Colonic mucosa (tissue), 4 donors: ENCODE results near the gene GTPBP6. TPM values are rescaled to one million over a fixed set of nuclear protein-coding genes. Genes with fewer than 3 reads are reported as not detected.

Experiments used
- DNase-seq: peaks from one replicate; pipeline ENCODE4 v3.0.0-alpha.2; 2020
- H3K27ac ChIP-seq: fragments of 200-600 bp; one replicate; pipeline ENCODE4 v1.8.0; 2021
- H3K27me3 ChIP-seq: fragments of 200-600 bp; one replicate; pipeline ENCODE4 v1.8.0; 2021
- H3K36me3 ChIP-seq: fragments of 200-600 bp; one replicate; pipeline ENCODE4 v1.8.0; 2021
- H3K4me1 ChIP-seq: fragments of 200-600 bp; one replicate; pipeline ENCODE4 v1.8.0; 2021; ENCODE audit warnings: mild to moderate bottlenecking
- H3K4me3 ChIP-seq: fragments of 200-600 bp; one replicate; pipeline ENCODE4 v1.8.0; 2021
- H3K9ac ChIP-seq, 2 donors: one replicate each; pipeline ENCODE4 v1.7.0; 2013; ENCODE audit warnings: control low read depth in 2 of 2, low read depth in 2 of 2, low read length in 2 of 2
- H3K9me3 ChIP-seq: fragments of 200-600 bp; one replicate; pipeline ENCODE4 v1.8.0; 2021
- intact Hi-C: fragments of 100-400 bp; cut with DNase I; formaldehyde crosslinking; loops from one replicate; pipeline ENCODE4 v1.14.1; 2022
- total RNA-seq, 2 donors: library from RNA; stranded (reverse); fragmentation: NEBNext Ultra II Directional in 1 of 2; extraction: Animal tissue kit (Norgen Biotek cat#: 25700) in 1 of 2; gene quantifications; one replicate each; pipeline ENCODE4 v1.2.1, GENCODE V29; 2021
- TF ChIP-seq, protein P1 (sequence below): fragments of 200-600 bp; IDR thresholded peaks from one replicate; pipeline ENCODE4 v1.8.0; 2022; ENCODE audit warnings: antibody characterized with exemption, mild to moderate bottlenecking
- donor health status: healthy.
- donor health status: DM: no; HTN: no; CAD: no.
- donor health status: DM: no; HTN: no; CAD: no.

GTPBP6 gene
- total RNA-seq, 2 donors from 2014 or later: 44.4 to 81.1 TPM

GRCh38 chrX:349702-350101, 31.1 kb upstream of the GTPBP6 start:
- intact Hi-C loops: no loop called here
- H3K4me1 ChIP-seq: no peaks in the 10 kb centered on the region
- no peak overlapping the region for H3K9ac ChIP-seq
- no peaks in the 10 kb centered on the region for H3K9me3 ChIP-seq
- no peak for DNase-seq
- no peak overlapping the region for H3K4me3 ChIP-seq
- no peaks in the 10 kb centered on the region for H3K27me3 ChIP-seq
- no peaks in the 10 kb centered on the region for H3K36me3 ChIP-seq
- no peak overlapping the region for H3K27ac ChIP-seq
- TF ChIP-seq, protein P1, sequence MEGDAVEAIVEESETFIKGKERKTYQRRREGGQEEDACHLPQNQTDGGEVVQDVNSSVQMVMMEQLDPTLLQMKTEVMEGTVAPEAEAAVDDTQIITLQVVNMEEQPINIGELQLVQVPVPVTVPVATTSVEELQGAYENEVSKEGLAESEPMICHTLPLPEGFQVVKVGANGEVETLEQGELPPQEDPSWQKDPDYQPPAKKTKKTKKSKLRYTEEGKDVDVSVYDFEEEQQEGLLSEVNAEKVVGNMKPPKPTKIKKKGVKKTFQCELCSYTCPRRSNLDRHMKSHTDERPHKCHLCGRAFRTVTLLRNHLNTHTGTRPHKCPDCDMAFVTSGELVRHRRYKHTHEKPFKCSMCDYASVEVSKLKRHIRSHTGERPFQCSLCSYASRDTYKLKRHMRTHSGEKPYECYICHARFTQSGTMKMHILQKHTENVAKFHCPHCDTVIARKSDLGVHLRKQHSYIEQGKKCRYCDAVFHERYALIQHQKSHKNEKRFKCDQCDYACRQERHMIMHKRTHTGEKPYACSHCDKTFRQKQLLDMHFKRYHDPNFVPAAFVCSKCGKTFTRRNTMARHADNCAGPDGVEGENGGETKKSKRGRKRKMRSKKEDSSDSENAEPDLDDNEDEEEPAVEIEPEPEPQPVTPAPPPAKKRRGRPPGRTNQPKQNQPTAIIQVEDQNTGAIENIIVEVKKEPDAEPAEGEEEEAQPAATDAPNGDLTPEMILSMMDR: no peak

DNA sequence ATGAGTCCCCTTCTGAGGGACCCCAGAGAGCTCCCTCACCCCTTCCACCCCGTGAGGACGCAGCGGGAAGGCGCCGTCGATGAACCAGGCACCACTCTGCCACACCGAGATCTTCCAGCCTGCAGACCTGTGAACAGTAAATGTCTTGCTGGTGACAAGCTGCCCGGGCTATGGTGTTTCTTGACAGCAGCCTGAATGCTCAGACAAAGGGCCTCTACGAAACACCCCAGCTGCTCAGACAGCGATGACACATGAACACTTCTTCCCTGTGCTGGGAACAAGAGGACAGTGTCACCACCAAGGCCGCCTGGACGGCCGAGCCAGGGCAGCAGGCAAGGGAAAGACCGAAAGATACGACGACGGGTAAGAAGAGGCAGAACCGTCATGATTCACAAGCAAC, 30.6 kb upstream of the GTPBP6 start:
- no peak for DNase-seq
- H3K9me3 ChIP-seq: no peaks in the 10 kb centered on the region

DNA sequence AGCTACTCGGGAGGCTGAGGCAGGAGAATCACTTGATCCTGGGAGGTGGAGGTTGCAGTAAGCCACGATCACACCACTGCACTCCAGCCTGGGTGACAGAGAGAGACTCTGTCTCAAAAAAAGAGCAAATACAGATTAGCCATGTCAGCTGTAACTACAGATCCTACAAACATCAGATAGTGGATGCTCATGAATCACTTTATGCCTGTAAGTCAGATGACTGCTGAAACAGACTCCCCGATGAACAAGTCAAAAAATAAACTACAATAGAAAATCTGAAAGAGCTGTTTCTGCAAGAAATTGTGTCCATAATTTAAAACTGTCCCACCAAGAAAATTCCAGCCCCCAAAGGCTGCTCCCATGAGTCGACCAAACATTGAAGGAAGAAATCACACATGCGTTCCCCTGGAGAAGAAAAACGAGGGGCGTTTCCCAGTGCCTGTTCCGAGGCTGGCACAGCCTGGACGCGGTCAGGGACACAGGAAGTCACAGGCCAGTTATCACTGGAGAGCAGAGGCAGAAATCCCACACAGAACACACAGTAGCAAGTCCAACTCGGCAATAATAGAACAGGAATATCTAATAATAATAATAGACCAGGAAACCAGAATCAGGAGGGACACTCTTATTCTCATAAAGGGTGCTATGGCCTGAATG, 30.0 kb upstream of the GTPBP6 start:
- Histone ChIP-seq H3K4me3 (no peak overlapping the region), H3K9ac (no peak overlapping the region), H3K4me1 (no peaks in the 10 kb centered on the region), H3K27me3 (no peaks in the 10 kb centered on the region), H3K27ac (no peak overlapping the region), H3K9me3 (no peaks in the 10 kb centered on the region), H3K36me3 (no peaks in the 10 kb centered on the region)
- intact Hi-C loops: no loop called here
- TF ChIP-seq, protein P1: no peak
- DNase-seq: no peak

More for the DNA sequence above, 30.6 kb upstream of the GTPBP6 start:
- H3K36me3 ChIP-seq: no peaks in the 10 kb centered on the region
- intact Hi-C loops: no loop called here
- no peak overlapping the region for H3K9ac ChIP-seq
- no peak overlapping the region for H3K4me3 ChIP-seq
- no peak overlapping the region for H3K27ac ChIP-seq
- no peaks in the 10 kb centered on the region for H3K27me3 ChIP-seq
- TF ChIP-seq, protein P1: no peak
- H3K4me1 ChIP-seq: no peaks in the 10 kb centered on the region

DNA sequence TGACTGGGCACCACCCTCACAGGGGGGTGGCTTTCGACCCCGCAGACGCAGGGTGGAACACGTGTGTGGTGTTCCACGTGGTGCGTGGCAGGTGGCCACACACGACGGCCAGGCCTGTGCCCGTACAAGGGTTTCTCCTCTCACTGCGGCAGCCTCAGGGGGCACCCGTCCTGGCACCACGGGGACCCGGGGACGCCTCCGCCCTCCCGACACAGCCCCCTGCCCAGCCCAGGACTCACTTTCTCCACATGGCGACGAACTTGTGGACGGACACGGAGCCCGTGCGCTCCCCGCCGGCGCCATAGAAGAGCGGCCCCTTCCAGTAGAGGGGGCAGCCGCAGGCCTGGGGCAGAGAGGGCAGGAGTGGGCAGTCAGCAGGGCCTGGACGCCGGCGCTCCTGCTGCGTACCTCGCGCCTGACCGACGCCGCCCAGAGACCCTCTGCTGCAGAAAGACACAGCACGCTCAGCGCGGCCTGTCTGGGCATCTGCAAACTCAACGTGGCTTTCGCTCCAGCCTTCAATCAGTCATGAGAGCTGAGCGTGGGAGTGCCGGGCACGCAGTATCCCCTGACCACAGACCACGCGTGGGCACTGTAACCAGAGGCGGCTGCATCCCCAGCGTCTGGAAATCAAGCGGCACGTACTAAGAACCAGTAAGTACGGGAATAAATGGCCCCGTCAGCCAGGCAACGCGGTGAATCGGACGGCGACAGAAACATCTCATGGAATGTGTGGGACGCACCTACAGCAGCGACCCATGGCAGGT, 28.9 kb upstream of the GTPBP6 start:
- TF ChIP-seq, protein P1: no peak
- Histone ChIP-seq H3K36me3 (no peaks in the 10 kb centered on the region), H3K4me3 (no peak overlapping the region), H3K27ac (no peak overlapping the region), H3K9ac (no peak overlapping the region), H3K9me3 (no peaks in the 10 kb centered on the region), H3K27me3 (no peaks in the 10 kb centered on the region), H3K4me1 (no peaks in the 10 kb centered on the region)
- no peak for DNase-seq
- intact Hi-C loops: no loop called here

GRCh38 chrX:346034-346813, 27.6 kb upstream of the GTPBP6 start:
- no peaks in the 10 kb centered on the region for H3K27me3 ChIP-seq
- H3K4me3 ChIP-seq: no peak overlapping the region
- no peaks in the 10 kb centered on the region for H3K36me3 ChIP-seq
- no peak overlapping the region for H3K27ac ChIP-seq
- no peaks in the 10 kb centered on the region for H3K4me1 ChIP-seq
- no peaks in the 10 kb centered on the region for H3K9me3 ChIP-seq
- H3K9ac ChIP-seq: no peak overlapping the region
- no peak for DNase-seq
- TF ChIP-seq, protein P1: no peak
- intact Hi-C loops: no loop called here
